Mucosa of gallbladder (tissue), 1 donor: Measurements from ENCODE around the gene DLEU7. TPM values are rescaled to one million over a fixed set of nuclear protein-coding genes. Genes with fewer than 3 reads are reported as not detected.

Source experiments
- DNase-seq: peaks from one replicate; pipeline ENCODE4 v3.0.0-alpha.2; 2020; ENCODE audit warnings: low spot score
- total RNA-seq: library from RNA; stranded (reverse); gene quantifications from one replicate; pipeline ENCODE4 v1.2.1, GENCODE V29; 2021
- donor health status: DM: no; HTN: no; CAD: no.

DLEU7 gene
- total RNA-seq, 1 donor from 2014 or later: 0.60 TPM

GRCh38 chr13:50793026-50793425 lies 50.5 kb downstream of the DLEU7 start:
- no peak for DNase-seq

DNA sequence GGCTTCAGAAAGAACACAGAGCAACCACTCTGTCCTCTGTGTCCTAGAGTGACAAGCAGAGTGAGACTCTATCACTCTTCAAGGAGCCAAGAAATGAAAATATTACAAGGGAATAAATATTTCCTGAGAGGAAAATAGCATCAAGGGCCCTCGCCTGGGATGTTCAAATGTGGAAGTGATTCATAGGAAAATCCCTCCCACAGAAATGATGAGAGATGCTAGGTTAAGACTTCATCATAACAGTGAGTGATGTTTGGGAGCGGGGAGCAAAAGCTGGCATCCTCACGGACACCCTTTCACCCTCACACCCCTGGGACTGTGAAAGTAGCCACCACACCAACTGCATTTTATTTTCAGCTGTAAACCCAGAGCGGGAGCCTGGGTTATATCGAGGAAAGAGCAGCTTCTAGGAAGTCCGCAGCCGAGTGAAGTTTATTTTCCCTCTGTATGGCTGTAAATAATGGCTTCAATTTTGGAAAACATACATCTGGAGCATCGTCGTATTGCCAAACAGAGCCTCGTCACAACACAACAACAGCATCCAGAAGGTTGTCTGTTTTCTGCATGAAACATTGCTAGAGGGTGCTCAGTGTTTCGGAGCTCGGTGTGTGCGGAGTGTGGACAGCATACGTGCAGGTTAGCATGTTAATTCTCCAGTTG lies 54.8 kb downstream of the DLEU7 start:
- no peak for DNase-seq

GRCh38 chr13:50787316-50788195 lies 55.9 kb downstream of the DLEU7 start:
- no peak for DNase-seq

DNA sequence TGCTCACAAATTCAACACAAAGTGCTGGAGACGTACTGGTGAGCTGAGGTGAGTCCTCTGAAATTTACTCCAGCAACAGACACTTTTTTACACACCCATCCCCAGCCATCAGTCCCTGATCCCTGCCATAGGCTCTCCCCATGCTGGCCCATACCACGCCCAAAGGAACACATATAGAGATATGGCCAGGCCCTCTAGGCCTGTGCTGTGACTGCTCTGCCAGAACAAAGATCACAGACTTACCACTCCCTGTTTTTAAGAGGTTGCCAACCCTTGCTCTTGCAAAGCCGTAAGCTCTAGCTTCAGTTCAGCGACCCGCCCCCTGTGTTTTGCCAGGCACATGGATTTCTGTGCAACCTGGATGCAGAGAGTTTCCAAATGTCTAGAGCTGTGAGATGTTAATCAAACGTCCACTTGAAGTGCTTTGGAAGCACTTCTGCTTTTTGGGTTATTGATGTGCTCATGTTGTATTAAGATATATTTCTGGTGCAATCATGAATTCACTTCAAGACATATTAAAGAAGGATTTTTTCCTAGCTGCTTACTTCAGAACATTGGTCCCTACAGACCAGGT lies 59.7 kb downstream of the DLEU7 start:
- DNase-seq: no peak

- DNase-seq: no peak
These were observed 60.4 kb downstream of the DLEU7 start for GRCh38 chr13:50783066-50783465.

- no peak for DNase-seq
These were observed 63.1 kb downstream of the DLEU7 start for GRCh38 chr13:50780201-50781015.

- no peak for DNase-seq
These were observed 63.9 kb downstream of the DLEU7 start for GRCh38 chr13:50779443-50780200.

Other genes with a start within 250 kb of the DLEU7 start
- gene RNASEH2B, start 66.1 kb upstream of the DLEU7 start, total RNA-seq: 29.8 TPM